Caki2 (cell line): ENCODE data around the gene BMERB1. TPM values are rescaled to one million over a fixed set of nuclear protein-coding genes. Genes with fewer than 3 reads are reported as not detected.
A peak's percentile ranks its signal among the peaks of the same experiment; 100 is the strongest.

ENCODE experiments used
- DNase-seq: peaks from one replicate; pipeline ENCODE4 v3.0.0-alpha.2; 2015; ENCODE audit warnings: low read depth
- in situ Hi-C: cut with HindIII; loops from 2 replicates; pipeline ENCODE4 v1.10.0; 2016; ENCODE audit warnings: low sequenced_read_pairs, low pct_unique_long_range_greater_than_20kb, mixed read lengths
- total RNA-seq: library from RNA; depleted of rRNA; stranded (reverse); fragments of >200 nt; shearing (Covaris generic); gene quantifications from 2 replicates; pipeline ENCODE4 v1.2.3, GENCODE V29; 2014; ENCODE audit warnings: low replicate concordance

BMERB1 gene
- total RNA-seq, 1 experiment from 2014 or later = 68.5 TPM

GRCh38 chr16:15485175-15485574, 50.8 kb downstream of the BMERB1 start:
- in situ Hi-C loops = no loop called here
- no peak for DNase-seq

GRCh38 chr16:15486661-15487060, 52.3 kb downstream of the BMERB1 start:
- no peak for DNase-seq
- in situ Hi-C loops = no loop called here

DNA sequence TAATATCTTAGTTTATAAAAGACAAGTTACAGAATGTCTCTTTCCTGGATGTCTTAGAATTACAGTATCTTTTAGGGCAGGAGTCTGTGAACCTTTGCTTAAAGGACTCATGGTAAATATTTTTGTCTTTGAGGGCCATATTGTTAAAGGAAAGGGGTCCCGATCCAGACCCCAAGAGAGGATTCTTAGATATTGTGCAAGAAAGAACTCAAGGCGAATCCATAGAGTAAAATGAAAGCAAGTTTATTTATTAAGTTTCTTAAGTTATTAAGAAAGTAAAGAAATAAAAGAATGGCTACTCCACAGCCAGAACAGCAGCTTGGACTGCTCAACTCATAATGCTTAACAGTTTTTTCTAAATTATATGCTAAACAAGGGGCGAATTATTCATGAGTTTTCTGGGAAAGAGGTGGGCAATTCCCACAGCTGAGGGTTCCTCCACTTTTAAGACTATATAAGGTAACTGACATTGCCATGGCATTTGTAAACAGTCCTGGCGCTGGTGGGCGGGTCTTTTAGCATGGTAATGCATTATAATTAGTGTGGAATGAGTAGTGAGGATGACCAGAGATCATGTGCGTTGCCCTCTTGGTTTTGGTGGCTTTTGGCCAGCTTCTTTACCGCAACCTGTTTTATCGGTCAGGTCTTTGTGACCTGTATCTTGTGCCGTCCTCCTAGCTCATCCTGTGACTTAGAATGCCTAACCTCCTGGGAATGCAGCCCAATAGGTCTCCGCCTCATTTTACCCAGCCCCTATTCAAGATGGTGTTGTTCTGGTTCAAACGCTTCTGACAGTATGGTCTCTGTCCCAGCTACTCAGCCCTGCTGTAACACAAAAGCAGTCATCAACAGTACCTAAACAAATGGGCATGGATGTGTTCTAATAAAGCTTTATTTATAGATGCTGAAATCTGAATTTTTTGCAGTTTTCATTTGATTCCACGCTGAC, 53.2 kb downstream of the BMERB1 start:
- DNase-seq = peak; percentile 80
- in situ Hi-C loops = no loop called here

DNA sequence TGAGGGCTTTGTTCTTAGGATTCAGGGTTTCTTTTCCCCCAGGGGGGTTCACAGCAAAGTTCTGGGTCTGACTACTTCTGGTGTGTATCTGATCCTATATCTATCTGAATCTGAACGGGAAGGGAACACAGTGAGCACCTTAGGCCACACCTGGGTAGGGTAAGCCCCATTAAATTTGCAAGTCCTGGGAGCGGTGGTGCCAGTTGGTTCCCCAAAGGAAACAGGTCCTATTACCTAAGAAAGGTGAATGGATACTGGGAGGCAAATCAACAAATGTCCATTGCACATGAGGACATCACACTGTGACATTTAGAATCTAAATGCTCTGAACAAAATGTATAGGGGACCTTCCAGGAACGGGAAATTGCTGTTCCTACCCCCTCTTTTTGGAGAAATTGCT, 54.6 kb downstream of the BMERB1 start:
- no peak for DNase-seq
- in situ Hi-C loops = no loop called here

GRCh38 chr16:15490123-15490711, 55.8 kb downstream of the BMERB1 start:
- in situ Hi-C loops = no loop called here
- no peak for DNase-seq

- no peak for DNase-seq
- in situ Hi-C loops = no loop called here
These were observed 57.0 kb downstream of the BMERB1 start for GRCh38 chr16:15491411-15491810.

DNA sequence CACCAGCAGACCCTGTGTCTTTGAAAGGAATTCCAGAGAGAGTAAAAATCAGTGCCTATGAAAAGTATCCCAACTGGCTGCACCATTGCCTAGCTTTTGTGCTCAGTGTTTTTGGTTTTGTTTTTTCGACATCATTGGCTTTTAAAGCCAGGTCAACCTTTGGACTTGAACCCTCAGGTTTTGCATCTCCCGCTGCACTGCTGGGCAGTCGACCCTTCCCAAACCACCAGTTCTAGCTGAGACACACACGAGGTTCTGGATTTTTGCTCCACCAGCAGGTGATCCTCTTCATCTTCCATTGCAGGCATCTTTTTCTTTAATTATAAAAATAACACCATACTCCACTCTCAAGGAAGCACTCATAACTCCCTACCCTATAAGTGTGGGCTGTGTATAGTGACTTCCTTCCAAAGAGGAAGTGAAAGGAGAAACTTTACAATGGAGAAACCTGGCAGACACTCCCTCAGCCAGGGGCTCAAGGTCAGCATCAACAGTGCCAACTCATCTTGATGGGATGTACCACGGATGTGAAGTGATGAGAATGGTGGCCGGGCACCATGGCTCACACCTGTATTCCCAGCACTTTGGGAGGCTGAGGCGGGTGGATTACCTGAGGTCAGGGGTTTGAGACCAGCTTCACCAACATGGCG, 57.8 kb downstream of the BMERB1 start:
- in situ Hi-C loops = no loop called here
- no peak for DNase-seq

DNA sequence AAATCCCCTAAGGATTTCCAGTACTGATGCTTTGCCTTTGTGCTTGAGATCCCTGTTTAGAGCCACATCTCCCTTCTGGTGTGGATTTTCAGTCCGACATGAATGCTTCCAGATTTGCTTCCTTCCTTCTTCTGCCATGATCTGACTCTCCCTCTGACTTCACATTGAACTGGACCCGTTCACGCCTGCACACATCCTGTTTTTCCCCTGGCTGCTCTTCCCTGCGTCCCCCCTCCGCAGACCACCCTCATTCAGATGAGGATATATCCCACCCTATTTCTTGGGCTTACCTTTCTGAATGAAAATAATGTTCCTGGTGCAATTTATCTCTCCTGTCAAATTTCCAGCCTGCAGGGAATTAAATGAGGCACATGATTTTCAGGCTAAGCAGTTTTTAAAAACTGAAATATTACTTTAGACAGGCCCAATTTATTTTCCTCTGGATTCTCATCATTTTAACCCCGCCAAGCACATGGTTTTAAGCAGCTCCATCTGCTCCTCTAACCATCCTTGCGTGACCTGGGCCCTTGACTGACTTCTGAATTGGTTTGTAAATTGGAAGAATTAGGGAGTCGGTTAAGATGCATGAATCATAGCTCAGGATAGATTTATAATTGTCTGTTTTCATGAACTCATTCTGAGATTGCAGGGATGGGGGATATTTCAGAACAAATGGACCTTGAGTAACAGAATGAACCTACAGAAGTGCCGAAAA, 59.2 kb downstream of the BMERB1 start:
- DNase-seq = peak; percentile 63
- in situ Hi-C loops = no loop called here

DNA sequence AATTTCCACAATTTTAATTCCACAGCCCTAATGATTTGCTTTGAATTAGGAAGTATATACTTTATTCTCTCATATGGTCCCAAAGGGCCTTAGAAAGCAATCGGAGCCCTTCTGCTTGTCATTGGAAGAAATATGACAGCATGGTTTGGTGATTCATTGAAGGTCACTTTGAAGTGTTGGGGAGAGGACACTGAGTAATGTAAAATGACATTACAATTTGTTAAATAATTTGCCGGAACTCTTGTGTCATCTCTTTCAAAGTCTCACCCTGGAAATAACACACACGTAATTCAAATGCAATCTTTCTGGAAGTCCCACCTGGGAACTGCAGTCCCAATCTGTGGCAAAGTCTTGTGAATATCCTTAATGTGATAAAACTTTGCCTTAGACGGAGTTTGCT, 59.8 kb downstream of the BMERB1 start:
- in situ Hi-C loops = no loop called here
- peak; percentile 69 for DNase-seq

DNA sequence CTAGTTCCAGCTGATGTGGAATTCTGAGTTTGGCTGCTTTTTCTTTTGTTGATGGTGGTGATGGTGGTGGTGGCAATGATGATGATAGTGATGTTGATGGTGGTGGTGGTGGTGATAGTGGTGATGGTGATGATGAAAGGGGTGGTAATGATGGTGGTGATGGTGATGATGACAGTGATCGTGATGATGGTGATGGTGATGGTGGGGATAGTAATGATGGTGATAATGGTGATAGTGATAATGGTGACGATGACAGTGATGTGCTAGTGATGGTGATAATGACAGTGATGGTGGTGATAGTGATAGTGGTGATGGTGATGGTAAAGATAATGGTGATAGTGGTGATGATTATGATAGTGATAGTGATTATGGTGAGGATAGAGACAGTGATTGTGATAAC, 61.5 kb downstream of the BMERB1 start:
- in situ Hi-C loops = no loop called here

GRCh38 chr16:15498427-15499175, 64.2 kb downstream of the BMERB1 start:
- DNase-seq = no peak

More for the DNA sequence above, 61.5 kb downstream of the BMERB1 start:
- no peak for DNase-seq

GRCh38 chr16:15502041-15502725, 67.8 kb downstream of the BMERB1 start:
- in situ Hi-C loops = loop anchor here (25.0 kb wide), 1 partner anchor 90 kb away; no protein-coding TSS in a partner anchor
- DNase-seq = peak; percentile 92

More at GRCh38 chr16:15498427-15499175, 64.2 kb downstream of the BMERB1 start:
- in situ Hi-C loops = no loop called here

GRCh38 chr16:15506441-15506840, 72.1 kb downstream of the BMERB1 start:
- in situ Hi-C loops = loop anchor here (25.0 kb wide), 1 partner anchor 94 kb away; no protein-coding TSS in a partner anchor
- no peak for DNase-seq

- in situ Hi-C loops = loop anchor here (25.0 kb wide), 1 partner anchor 95 kb away; no protein-coding TSS in a partner anchor
- peak; percentile 86 for DNase-seq
These were observed 73.0 kb downstream of the BMERB1 start for GRCh38 chr16:15507301-15507958.

DNA sequence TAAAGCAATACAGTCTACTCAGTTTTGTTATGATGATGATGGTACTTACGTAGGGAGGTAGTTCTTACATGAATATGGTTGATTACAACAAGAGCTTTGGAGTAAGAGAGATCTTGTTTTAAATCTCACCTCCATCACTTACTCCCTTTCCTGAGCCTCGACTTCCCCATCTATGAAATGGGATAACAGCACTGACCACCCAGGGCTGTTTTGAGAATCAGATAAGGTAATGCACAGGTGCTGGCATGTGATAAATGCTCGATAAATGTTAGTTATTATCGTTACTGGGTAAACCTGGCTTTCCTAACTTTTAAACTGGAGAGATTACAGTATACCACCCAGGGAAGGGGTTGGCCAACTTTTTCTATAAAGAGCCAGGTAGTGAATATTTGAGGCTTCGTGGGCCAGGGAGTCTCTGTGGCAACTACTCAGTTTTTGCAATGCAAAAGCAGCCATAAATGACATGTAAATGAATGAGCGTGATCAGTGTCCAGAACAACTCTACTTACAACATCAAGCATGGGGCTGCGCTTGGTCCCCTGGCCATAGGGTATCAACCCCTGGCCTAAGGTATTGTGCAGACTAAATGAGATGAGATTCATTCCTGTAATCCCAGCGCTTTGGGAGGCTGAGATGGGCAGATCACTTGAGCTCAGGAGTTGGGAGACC, 73.7 kb downstream of the BMERB1 start:
- in situ Hi-C loops = loop anchor here (25.0 kb wide), 1 partner anchor 96 kb away; no protein-coding TSS in a partner anchor
- no peak for DNase-seq

GRCh38 chr16:15509051-15509592, 74.7 kb downstream of the BMERB1 start:
- in situ Hi-C loops = loop anchor here (25.0 kb wide), 1 partner anchor 97 kb away; no protein-coding TSS in a partner anchor
- DNase-seq = no peak
